NCI-H2196 treated with DMSO at 0.1 percent for 48 hours (cell line): ENCODE data around the gene LNX2.

Experiments used
- DNase-seq: peaks from one replicate; lab custom pipeline; 2025; ENCODE audit not compliant: unreplicated experiment; lab: John Stamatoyannopoulos, UW

The LNX2 gene

DNA sequence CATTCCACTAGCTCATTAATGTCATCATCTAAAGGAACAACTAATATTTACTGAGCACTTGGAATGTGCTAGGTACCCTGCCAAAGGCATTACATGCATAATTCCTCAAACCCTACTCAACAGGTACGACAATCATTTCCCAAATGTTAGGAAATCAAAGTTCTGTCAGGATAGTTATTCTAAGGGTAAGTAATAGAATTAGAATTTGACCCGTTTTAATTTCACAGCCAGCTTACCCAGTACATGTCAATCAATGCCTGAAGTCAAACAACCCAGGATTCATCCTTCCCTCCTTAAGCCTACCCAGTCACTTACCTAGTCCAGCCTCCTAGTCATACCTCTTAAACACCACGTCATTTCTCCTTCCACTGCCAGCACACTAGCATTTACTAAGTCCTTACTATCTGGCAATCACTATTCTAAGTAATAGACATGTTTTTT, 2.4 kb downstream of the LNX2 start:
- no peak for DNase-seq

DNA sequence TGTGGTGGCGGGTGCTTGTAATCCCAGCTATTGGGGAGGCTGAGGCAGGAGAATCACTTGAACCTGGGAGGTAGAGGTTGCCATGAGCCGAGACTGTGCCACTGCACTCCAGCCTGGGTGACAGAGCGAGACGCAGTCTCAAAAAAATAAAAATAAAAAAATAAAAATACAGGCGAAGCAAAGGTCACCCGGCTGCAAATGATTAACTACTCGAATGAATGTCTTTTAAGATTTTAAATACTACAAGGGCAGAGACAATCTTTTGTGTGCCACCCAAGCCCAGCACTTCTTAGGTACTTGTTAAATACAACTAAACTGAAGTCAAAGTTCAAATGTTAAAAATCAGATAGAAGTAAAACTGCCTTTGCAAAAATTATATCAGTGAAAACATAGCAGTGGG, 6.7 kb downstream of the LNX2 start:
- DNase-seq = no peak

DNA sequence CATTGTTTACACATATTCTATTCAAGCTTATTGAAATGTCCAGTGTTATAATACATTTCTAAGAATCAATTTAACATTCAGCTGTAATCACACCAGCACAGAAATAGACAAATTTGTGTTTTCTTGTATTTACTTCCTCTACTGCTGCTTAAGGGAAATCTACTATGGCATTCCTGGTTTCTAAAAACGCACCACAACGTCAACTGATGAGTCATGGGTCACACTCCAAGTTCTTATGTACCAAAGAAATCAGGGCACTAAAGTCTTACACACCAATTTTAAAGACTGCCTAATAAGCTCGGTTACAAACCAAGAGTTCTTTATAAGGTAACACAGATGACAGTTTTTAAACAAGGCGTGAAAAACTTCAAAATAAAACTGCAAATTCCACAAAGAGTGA, 13.2 kb downstream of the LNX2 start:
- DNase-seq = no peak

- no peak for DNase-seq
These were observed 14.6 kb downstream of the LNX2 start for GRCh38 chr13:27605610-27606200.

DNA sequence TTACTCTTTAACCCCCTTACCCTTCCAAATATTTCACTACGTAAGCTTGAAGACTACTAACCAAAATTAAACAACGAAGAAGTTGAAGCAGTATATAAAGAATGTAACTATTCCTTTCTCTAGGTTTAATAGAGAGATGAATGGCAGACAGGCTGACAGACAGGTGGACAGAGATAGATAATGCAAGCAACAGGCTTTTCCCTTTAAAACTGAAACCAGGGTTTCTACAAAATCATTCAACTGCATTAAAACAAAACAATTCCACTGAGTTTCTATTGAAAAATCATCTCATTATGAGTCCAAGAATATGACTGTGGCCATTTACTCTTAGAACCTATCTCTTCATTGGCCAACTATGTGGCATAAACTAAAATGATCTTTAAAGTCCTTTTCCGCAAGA, 15.2 kb downstream of the LNX2 start:
- DNase-seq = no peak

- no peak for DNase-seq
These were observed 18.5 kb downstream of the LNX2 start for GRCh38 chr13:27601803-27602202.

DNA sequence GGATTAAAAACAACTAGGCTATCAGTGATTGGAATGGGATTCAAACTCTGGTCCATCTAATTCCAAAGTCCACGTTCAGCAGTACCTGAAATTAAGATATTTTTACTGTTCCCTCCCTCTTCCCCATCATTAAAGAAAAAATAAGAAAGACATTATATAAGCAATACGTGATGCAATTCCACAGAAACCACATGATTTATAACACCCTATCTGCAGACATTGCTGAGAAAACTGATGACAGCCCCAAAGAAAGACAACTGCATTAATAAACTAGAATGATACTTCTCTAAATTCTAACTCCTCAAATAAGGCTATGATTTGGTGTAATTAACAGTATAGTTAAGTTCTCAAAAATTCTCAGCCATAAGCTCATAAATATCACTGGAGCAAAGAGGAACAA, 19.1 kb downstream of the LNX2 start:
- DNase-seq = no peak

DNA sequence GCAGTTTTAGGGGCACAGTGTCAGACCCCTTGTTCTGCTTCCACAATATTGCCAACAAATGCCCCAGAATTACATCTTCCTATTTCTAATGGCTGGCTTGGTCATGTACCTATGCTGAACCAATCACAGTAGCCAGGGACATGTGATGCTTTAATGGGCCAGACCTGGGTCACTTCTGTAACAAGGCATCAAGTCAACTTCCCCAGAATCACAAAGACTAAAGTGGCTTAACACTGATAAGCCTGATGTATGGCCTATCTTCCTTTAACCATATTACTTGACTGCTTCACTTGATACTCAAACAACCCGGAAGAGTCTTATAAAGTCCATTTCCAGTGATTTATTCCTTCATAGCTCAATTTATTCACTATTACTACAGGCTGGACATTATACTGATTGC, 19.6 kb downstream of the LNX2 start:
- no peak for DNase-seq

- DNase-seq = no peak
These were observed 20.3 kb downstream of the LNX2 start for GRCh38 chr13:27599845-27600553.

DNA sequence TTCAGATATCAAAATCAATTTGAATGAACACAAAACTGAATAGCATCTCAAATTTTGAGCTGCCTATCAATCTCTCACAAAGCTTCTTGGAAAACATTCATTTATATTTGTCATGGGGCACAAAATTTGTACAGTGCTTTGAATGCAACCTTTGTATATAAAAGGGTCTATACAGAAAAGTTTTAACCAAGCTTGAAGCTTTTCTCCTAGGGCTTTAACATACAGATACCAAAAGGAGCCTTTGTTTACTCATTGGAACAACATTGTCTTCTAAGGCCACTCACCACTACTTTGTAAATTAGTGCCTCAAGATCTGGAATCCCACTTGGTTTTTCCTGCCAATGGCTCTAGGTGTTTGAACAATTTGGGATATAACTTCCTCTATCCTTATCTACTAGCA, 21.2 kb downstream of the LNX2 start:
- no peak for DNase-seq

DNA sequence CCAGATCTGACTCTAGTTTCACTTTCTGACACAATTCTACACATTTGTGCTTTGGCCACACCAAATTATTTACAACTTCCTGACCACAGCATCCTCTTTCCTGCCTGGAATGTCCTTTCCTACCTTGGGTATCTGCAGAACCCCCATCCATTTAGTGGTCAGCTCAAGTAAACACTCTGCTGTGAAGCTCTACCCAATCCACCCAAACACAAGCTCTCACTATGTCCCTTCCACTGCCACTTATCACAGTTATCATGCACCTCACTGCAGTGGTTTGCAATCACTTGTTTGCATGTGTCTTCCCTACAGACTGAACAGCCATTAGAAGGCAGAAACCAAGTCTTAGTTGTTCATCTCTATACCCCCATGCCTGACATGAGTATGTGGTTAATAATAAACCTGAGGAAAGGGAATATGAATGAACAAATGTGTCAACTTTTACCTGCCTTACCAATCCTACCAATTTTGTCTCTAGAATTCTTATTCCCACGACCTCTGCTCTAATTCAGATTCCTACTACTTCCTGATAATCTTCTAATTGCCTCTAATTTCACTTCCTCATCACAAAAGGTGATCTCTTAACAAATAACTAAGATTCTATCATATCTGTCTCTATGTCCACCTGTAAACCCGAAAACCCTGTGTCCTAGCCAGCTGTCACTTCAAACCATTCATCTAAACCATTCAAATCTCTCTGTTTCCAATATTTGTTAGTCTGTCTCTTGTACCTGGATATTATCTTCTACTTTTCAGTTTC, 25.1 kb downstream of the LNX2 start:
- no peak for DNase-seq

DNA sequence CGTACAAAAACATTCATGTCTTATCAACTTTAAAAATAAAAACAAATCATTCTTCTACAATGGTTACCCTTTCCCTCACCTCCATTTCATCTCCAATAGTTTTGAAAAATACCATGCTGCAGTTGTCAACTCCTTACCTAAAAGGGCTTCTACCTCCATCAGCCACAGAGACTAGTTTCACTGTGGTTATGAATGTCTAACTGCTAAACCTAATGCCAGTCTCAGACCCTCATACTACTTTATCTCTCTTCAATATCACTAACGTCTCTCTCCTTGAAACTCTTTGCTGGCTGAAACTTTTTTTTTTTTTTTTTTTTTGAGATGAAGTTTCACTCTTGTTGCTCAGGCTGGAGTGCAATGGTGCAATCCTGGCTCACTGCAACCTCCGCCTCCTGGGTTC, 27.1 kb downstream of the LNX2 start:
- no peak for DNase-seq

DNA sequence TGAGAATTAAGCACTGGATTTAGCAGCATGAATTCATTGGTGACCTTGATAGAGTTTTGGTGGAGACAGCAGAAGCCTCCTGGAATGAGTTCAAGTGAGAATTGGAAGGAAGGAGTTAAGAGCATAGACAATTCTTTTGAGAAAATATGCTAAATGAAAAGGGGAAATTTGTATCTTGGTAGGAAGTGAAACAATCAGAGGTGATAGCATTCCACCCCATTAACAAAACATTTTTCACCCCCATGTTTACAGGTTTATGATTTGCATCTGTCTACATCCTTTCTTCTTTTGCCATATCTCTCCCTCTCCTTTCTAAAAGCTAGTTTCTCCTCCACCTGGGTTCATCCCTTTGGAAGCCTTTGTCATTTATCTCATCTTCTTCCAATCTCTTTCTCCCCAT, 27.5 kb downstream of the LNX2 start:
- no peak for DNase-seq

DNA sequence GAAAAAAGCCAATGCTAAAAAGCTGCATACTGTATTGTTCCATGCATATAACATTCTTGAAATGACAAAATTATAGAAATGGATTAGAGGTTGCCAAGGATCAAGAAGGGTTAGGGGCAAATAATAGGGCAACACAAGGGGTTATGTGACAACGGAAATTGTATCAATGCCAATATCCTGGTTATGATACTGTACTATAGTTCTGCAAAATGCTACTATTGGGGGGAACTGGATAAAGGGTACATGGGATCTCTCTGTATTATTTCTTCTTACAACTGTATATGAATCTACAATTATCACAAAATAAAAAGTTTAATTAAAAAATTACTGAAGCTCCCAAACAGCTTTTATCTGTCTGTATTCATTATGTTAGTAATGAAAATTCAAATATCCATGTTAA, 31.9 kb downstream of the LNX2 start:
- DNase-seq = no peak

- DNase-seq = no peak
These were observed 33.1 kb downstream of the LNX2 start for GRCh38 chr13:27587095-27587746.

DNA sequence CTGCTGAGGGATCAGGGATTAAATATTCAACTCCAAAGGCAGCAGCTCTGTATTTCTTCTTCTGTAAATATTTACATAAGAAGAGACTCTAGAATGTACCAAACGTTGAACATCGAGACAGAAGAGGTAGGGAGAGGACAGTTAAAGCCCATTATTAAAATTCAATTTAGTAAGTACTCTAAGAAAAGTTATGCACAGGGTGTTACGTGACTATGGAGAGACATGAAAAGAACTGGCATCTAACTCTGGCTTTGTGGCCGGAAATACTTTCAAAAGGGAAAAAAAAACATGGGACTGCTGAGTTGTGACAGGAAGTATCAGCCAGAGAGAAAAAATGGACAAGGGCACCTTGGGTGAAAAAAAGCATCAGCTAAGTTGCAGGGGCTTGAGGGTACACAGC, 36.7 kb downstream of the LNX2 start:
- DNase-seq = no peak

DNA sequence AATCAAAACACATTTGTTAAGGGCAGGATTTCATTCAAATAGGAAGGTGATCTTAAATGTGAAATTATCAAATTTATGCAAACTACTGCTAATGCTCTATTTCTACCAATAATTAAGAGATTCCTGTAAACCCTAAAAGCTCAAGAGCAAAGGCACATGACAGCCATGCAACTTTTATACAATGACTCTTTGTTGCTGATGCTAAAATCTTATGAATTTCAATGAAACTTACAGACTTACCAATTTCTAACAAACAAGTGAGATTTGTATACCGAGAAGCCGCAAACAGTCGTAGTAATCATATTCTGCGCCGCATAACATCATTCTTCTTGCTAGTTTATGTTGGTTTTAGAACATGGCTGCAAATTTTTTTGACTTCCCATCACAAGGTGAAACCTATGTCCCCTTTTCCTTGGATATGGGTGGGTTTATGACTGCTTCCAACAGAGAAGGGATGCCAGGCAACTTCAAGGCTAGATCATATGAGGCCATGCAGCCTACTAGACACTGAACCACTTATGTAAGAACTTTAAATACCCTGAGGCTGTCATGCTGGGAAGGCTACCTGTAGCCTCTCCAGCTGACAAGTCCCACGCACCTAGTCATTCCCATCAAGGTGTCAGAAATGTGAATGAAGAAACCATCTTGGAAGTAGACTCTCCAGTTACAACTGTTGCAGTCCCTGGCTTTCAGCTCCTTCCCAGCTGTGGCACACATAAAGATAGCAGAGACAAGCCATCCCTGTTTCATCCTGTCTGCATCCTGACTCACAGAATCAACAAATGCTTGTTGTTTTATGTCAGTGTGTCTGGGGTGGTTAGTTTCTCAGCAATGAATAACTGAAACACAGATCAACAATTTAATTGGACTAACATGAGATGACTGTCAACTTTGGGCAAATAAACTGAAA, 42.0 kb downstream of the LNX2 start:
- DNase-seq = no peak

GRCh38 chr13:27574661-27575060, 45.7 kb downstream of the LNX2 start:
- no peak for DNase-seq

DNA sequence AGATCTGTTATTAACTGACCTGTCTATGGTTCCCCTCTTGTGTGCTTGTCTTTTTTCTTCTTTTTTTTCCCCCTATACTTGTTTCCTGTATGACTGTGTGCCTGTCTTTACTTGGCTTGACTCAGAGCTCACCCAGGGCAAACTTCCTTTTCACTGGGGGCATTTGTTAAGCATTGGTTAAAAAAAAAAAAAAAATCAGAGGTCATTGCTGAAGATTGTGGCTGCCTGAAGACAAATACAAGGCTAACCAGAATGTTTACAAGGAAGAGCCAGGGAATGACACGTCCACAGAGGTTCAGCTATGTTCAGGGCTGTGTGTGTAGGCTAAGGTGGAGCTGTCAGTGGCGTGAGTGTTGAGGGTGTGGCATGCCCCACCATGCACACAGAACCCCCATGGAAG, 47.1 kb downstream of the LNX2 start:
- DNase-seq = no peak

- no peak for DNase-seq
These were observed 48.0 kb downstream of the LNX2 start for GRCh38 chr13:27572234-27572901.
